GM10266 (cell line): Measurements from ENCODE around the gene WEE2.
"Not testable (repeated sequence)": the region's sequence is repeated elsewhere in the genome, so short reads cannot be mapped to it uniquely, and the experiment has no call there.

Experiments used
- DNase-seq: peaks from one replicate; pipeline ENCODE4 v3.0.0; 2012; ENCODE audit errors: extremely low spot score
- CTCF ChIP-seq: IDR thresholded peaks from 2 replicates; pipeline ENCODE4 v1.5.1; 2012; ENCODE audit warnings: mild to moderate bottlenecking, low read depth; ENCODE audit not compliant: control insufficient read depth, insufficient read depth; ENCODE audit errors: missing control alignments

The WEE2 gene

DNA sequence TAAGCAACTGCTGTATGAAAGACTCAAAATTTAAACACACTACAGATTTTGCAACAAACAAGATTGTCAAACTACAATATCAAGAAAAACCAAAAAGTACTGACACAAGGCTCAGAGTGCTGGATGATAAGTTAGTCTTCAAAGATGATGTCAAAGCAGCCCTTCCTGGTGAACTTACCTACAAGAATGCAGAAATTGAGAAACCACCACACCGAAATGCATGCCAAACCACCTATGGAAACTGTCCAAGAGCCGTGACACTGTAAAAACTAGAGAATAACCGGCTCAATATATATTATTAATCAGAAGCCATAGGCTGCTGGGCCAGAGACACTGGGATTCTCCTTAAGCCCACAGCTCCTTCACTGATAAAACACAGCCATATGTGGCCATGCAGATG, 31.5 kb upstream of the WEE2 start:
- TF ChIP-seq CTCF, result no peak
- no peak for DNase-seq

GRCh38 chr7:141679014-141679413, 29.1 kb upstream of the WEE2 start:
- TF ChIP-seq CTCF, result no peak

GRCh38 chr7:141685285-141686023, 22.7 kb upstream of the WEE2 start:
- no peak for TF ChIP-seq CTCF
- DNase-seq, result no peak

More at GRCh38 chr7:141679014-141679413, 29.1 kb upstream of the WEE2 start:
- DNase-seq, result no peak

- no peak for DNase-seq
- TF ChIP-seq CTCF, result no peak
Measured at GRCh38 chr7:141686074-141686473, 22.1 kb upstream of the WEE2 start.

DNA sequence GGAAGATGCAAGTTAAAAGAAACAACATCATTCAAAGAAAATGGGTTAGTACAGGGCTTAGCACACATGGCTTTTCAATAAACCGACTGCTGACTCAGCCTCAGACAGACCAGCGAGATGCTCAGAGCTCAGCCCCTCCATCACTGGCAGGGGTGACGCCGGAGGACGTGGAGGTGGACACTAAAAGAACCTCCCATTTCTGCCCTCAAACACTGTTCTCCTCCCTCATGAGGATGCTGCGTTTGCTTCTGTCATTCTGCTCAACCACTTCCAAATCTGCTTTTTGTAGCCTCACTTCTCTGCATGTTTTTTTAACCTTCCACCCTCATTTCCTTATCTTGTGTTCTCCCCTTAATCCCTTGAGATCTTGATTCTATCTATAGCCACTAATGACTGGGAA, 21.5 kb upstream of the WEE2 start:
- DNase-seq, result no peak
- no peak for TF ChIP-seq CTCF

GRCh38 chr7:141688043-141688442, 20.1 kb upstream of the WEE2 start:
- no peak for DNase-seq
- no peak for TF ChIP-seq CTCF

DNA sequence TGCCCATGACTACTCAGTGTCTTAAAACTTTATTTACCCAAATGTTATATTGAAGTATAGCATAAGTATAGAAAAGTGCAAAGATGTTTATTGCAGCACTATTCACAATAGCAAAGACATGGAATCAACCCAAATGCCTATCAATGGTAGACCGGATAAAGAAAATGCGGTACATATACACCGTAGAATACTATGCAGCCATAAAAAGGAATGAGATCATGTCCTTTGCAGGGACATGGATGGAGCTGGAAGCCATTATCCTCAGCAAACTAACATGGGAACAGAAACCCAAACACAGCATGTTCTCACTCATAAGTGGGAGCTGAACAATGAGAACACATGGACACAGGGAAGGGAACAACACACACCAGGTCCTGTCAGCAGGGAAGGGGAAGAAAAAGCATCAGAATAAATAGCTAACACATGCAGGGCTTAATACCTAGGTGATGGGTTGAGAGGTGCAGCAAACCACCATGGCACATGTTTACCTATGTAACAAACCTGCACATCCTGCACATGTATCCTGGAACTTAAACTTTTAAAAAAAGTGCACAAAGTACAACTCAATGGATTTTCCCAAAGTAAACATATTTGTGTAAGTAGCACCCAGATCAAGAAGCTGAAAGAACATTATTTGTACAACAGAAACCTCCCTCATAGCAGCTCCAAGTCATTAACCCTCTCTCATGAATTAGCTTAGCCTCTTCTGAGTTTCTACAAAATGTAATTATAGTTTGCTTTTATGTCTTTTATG, 18.9 kb upstream of the WEE2 start:
- not testable (repeated sequence) for DNase-seq
